GM18909 (cell line): ENCODE data around the gene AQP5.

Experiments
- ATAC-seq: cut with Tn5 transposase; IDR thresholded peaks from one replicate; pipeline ENCODE4 v1.9.1; 2021; ENCODE audit warnings: mild to moderate bottlenecking; ENCODE audit not compliant: unreplicated experiment, poor library complexity

Gene AQP5

GRCh38 chr12:49961111-49961922 lies at the start of gene AQP5:
Gene AQP5, plus strand, starts transcription at chr12:49961872. Its CDS starts 146 bp downstream, at chr12:49962018.
- no peak for ATAC-seq

- ATAC-seq = no peak
Observed at GRCh38 chr12:49912345-49913255, 49.1 kb upstream of the AQP5 start.

GRCh38 chr12:49916129-49916919 lies 45.3 kb upstream of the AQP5 start:
- no peak for ATAC-seq

- ATAC-seq = no peak
Observed at GRCh38 chr12:49917166-49917787, 44.4 kb upstream of the AQP5 start.

- ATAC-seq = no peak
Observed at GRCh38 chr12:49917788-49918173, 43.9 kb upstream of the AQP5 start.

GRCh38 chr12:49920241-49920914 lies 41.3 kb upstream of the AQP5 start:
- no peak for ATAC-seq

- ATAC-seq = no peak
Observed at GRCh38 chr12:49920915-49921286, 40.8 kb upstream of the AQP5 start.

GRCh38 chr12:49921299-49921698 lies 40.4 kb upstream of the AQP5 start:
- no peak for ATAC-seq

GRCh38 chr12:49921936-49922335 lies 39.7 kb upstream of the AQP5 start:
- ATAC-seq = no peak

- no peak for ATAC-seq
Observed at GRCh38 chr12:49922349-49923034, 39.2 kb upstream of the AQP5 start.

GRCh38 chr12:49923035-49923644 lies 38.5 kb upstream of the AQP5 start:
- ATAC-seq = no peak

GRCh38 chr12:49923880-49924556 lies 37.7 kb upstream of the AQP5 start:
- ATAC-seq = no peak

- ATAC-seq = no peak
Observed at GRCh38 chr12:49924628-49925246, 36.9 kb upstream of the AQP5 start.

GRCh38 chr12:49925433-49926204 lies 36.1 kb upstream of the AQP5 start:
- ATAC-seq = no peak

GRCh38 chr12:49928471-49928870 lies 33.2 kb upstream of the AQP5 start:
- ATAC-seq = no peak

- no peak for ATAC-seq
Observed at GRCh38 chr12:49929581-49929980, 32.1 kb upstream of the AQP5 start.
